HG03575 (cell line): ENCODE results near the gene SLC12A9.

Experiments
- ATAC-seq: cut with Tn5 transposase; IDR thresholded peaks from one replicate; pipeline ENCODE4 v1.9.1; 2021; ENCODE audit not compliant: unreplicated experiment, insufficient number of reproducible peaks, low FRiP score; ENCODE audit errors: extremely low read depth

Gene SLC12A9

GRCh38 chr7:100856871-100857282 lies 4.4 kb downstream of the SLC12A9 start:
- ATAC-seq, result no peak

GRCh38 chr7:100859856-100860255 lies 7.3 kb downstream of the SLC12A9 start:
- ATAC-seq, result no peak

DNA sequence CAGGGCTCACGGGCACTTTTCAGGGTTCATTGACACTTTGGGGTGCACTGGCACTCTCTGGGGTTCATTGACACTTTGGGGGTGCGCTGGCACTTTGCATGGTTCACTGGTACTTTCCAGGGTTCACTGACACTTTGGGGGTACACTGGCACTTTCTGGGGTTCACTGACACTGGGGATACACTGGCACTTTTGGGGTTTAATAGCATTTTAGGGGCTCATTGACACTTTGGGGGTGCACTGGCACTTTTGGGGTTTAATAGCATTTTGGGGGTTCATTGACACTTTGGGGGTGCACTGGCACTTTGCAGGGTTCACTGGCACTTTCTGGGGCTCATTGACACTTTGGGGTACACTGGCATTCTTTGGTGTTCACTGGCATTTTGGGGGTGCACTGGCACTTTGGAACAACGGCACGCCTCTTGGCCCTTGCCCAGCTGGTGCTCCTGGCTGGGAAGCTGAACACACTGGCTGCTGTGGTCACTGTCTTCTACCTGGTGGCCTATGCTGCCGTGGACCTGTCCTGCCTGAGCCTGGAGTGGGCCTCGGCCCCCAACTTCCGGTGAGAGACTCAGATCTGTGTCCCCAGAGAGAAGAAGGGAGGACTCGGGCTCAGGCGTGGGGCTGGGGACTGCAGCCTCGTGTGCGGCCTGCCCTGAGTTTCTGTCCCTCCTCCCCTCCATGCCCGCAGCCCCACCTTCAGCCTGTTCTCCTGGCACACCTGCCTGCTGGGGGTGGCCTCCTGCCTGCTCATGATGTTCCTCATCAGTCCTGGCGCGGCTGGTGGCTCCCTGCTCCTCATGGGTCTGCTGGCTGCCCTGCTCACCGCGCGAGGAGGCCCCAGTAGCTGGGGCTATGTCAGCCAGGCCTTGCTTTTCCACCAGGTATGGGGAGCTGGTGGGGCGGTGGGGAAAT lies 8.4 kb downstream of the SLC12A9 start:
- no peak for ATAC-seq

GRCh38 chr7:100861616-100861985 lies 9.1 kb downstream of the SLC12A9 start:
- ATAC-seq, result no peak

DNA sequence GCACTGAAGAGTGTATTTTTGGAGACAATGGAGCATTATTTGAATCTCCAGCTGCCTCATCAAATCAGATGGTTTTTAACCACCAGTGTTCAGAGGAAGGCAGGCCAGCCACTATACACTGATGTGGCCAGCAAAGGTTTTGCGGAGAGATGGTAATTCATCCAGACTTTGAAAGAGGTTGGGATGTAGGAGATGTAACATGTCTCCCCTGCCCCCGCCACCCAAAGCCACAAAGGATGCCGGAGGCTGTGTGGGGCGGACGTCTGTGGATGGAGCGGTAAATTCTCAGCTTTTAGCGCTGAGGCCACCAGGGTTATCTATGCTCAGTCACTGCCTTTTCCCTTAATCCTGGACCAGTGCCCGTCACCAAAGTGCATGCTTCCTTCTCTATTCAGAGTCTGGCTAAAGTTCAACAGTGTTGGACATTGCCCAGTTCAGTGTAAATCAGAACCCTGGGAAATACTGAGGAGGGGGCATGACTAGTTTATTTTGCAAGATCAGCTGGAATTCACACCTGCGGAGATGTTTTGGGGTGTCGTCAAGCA lies 11.0 kb downstream of the SLC12A9 start:
- no peak for ATAC-seq

DNA sequence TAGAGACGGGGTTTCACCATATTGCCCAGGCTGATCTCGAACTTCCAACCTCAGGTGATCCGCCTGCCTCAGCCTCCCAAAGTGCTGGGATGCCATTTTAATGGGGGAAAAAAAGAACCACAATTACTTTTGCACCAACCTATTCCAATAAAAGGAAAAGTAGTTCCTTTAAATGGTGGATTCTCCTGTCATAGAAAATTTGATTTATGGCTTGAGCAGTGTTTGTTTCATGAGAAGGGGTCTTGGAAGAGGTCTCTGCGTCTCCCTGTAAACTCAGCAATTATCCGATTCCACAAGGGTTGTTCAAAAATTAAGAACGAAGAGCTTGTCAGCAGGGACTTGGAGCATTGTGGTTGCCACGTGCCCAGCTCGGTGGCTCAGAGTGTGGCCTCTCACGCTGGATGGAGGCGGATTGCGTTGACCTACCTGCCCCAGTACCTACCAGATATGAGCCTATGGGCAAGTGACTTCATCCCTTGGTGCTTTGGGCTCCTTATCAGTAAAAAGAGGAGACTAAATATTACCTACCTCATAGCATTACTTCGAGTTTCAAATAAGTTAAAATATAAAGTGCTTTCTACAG lies 11.8 kb downstream of the SLC12A9 start:
- no peak for ATAC-seq

- ATAC-seq, result no peak
These were observed 12.9 kb downstream of the SLC12A9 start for GRCh38 chr7:100865372-100865911.

GRCh38 chr7:100865938-100866728 lies 13.6 kb downstream of the SLC12A9 start:
- no peak for ATAC-seq

DNA sequence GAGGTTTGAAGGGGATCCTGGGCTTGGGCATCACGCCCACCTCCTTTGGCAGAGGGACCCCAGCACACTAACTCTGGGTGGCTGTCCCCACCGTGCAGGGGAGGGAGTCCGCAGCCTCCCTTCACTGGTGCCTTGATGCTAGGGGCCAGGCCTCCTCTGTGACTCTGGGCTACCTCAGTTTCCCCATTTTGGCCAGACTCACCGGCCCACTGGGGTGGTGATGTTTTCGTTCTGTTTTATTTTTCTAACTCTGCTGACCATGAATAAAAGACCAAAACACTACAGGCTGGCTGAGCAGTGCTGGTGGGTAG lies 14.2 kb downstream of the SLC12A9 start:
- ATAC-seq, result no peak

- ATAC-seq, result no peak
These were observed 14.7 kb downstream of the SLC12A9 start, which contains the start of gene TRIP6 for GRCh38 chr7:100867040-100867775. Gene TRIP6 (plus strand): TSS chr7:100867387. CDS start chr7:100867498, 111 bp downstream.

- no peak for ATAC-seq
These were observed 15.4 kb downstream of the SLC12A9 start for GRCh38 chr7:100867776-100868485.

- no peak for ATAC-seq
These were observed 21.2 kb downstream of the SLC12A9 start for GRCh38 chr7:100873599-100874299.

DNA sequence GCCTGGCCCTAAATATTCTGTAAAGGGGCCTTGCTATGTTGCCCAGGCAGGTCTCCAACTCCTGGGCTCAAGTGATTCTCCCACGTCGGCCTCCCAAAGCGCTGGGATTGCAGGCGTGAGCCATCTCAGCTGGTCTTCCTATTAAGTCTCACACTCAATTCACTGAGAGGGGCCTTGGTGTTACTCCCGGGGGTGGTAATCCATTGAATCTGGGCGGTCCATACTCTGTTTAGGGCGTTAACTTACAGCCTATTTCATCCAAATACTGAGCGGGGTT lies 21.7 kb downstream of the SLC12A9 start:
- ATAC-seq, result no peak

DNA sequence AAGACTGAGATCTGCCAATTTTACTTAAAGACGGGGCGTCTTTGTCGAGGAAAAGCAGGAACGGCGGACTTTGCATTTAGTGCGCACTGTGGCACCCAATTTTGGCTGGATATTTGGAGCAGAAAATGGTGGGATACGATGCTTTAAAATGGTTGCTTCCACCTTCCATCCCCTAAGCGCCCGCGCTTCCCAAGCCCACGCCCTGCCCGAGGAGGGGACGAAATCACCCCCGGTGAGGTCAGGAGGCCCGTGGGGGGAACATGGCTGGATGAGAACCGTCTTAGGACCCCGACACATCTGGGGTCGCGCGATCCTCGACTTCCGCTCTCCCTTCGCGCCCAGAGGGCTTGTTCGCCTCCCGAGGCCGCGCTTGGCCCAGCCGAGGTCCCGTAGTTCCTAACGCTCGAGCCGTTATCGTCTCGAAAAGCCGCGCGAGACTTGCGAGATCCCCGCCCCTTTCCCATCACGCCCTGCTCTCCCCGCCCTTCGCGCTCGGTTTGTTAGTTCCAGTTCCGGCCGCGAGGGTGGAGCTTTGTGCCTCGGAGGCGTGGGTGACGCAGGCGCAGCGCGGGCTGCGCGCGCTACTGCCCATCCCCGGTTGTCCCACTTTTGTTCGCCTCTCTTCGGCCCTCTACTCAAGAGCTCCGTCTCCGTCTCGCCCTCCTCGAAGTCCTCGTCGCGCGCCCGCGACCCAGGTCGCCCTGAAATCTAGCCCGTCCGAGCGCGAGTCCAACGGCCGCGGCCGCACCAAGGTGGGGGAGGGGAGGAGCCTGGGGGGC lies 22.3 kb downstream of the SLC12A9 start, which contains the start of gene SRRT:
SRRT (plus strand) TSS at position 527 of the 779 bp plus-strand sequence. CDS start 488 bp downstream, outside the sequence.
- ATAC-seq, result no peak

DNA sequence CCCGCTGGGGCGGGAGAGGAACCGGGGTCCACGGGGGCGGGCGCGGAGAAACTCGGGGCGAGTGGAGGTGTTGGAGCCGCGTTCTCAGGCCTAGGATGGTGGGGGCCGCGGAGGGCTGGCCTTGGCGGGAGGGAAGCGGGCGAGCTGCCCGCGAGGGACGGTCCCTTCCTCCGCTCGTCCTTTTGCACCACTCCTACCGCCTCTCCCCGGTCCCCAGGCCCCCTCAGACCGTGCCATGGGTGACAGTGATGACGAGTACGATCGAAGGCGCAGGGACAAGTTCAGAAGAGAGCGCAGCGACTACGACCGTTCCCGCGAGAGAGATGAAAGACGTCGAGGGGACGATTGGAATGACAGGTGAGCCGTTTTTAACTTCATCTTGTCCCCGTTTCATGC lies 22.8 kb downstream of the SLC12A9 start:
- no peak for ATAC-seq

DNA sequence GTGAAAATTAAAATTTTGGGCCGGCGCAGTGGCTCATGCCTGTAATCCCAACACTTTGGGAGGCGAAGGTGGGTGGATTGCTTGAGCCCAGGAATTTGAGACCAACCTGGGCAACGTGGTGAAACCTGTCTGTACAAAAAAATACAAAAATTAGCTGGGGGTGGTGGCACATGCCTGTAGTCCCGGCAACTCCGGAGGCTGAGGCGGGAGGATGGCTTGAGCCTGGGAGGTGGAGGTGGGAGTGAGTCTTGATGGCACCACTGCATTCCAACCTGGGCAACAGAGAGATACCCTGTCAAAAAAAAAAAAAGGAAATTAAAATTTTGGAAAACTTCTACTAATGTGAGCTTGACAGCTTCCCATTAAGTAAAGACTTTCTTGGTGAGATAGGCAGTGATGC lies 25.5 kb downstream of the SLC12A9 start:
- ATAC-seq, result no peak

GRCh38 chr7:100878685-100879084 lies 26.2 kb downstream of the SLC12A9 start:
- no peak for ATAC-seq
